HepG2 (cell line): ENCODE data around the gene COL8A2.

Experiments
- NR3C1 ChIP-seq: sonication (generic); formaldehyde crosslinking; IDR thresholded peaks from 2 replicates; pipeline ENCODE4 v1.4.0; 2020; ENCODE audit warnings: missing genetic modification reagents
- TSC22D2 ChIP-seq: sonication (generic); formaldehyde crosslinking; IDR thresholded peaks from 2 replicates; pipeline ENCODE4 v1.5.1; 2020; ENCODE audit warnings: missing genetic modification reagents, mild to moderate bottlenecking, borderline replicate concordance

GRCh38 chr1:36125129-36125991 lies at the start of gene COL8A2:
- TF ChIP-seq TSC22D2 (CRISPR knock-in tag): no peak
- TF ChIP-seq NR3C1: no peak
